Endothelial cell of umbilical vein (primary cell): ENCODE results near the gene TMEM266.

Experiments
- EZH2 ChIP-seq: IDR thresholded peaks from 2 replicates; pipeline ENCODE4 v1.6.1; 2012; ENCODE audit warnings: borderline replicate concordance, low read depth, mild to moderate bottlenecking, moderate library complexity, low read length, inconsistent platforms; ENCODE audit not compliant: severe bottlenecking
- FOS ChIP-seq: IDR thresholded peaks from 2 replicates; pipeline ENCODE4 v1.6.1; 2011; ENCODE audit warnings: mild to moderate bottlenecking, low read length, moderate library complexity, borderline replicate concordance; ENCODE audit not compliant: insufficient read depth
- GATA2 ChIP-seq: IDR thresholded peaks from 2 replicates; pipeline ENCODE4 v1.7.0; 2011; ENCODE audit warnings: low read depth, mild to moderate bottlenecking, moderate library complexity, mixed read lengths, low read length; ENCODE audit not compliant: insufficient read length, insufficient read depth
- JUN ChIP-seq: IDR thresholded peaks from 2 replicates; pipeline ENCODE4 v1.6.1; 2011; ENCODE audit warnings: borderline replicate concordance, low read depth; ENCODE audit not compliant: insufficient read length, insufficient read depth
- MYC ChIP-seq: IDR thresholded peaks from one replicate; pipeline ENCODE4 v1.6.1; 2011; ENCODE audit warnings: mild to moderate bottlenecking, low read depth, low read length
- POLR2A ChIP-seq: IDR thresholded peaks from 2 replicates; pipeline ENCODE4 v1.6.1; 2012; ENCODE audit warnings: low read depth, mild to moderate bottlenecking, control low read depth, low read length
- POLR2AphosphoS5 ChIP-seq: IDR thresholded peaks from 2 replicates; pipeline ENCODE4 v1.6.1; 2012; ENCODE audit warnings: low read depth, mild to moderate bottlenecking, control low read depth, low read length, moderate library complexity; ENCODE audit not compliant: insufficient read depth
- TF ChIP-seq, protein P1 (sequence below), 2 donors: IDR thresholded peaks; 1 replicate in 1 of 2; 2 replicates in 1 of 2; pipeline ENCODE4 v1.5.1; 2011; ENCODE audit warnings: low read length in 2 of 2, mild to moderate bottlenecking in 2 of 2, moderate library complexity in 2 of 2, control low read depth in 1 of 2, inconsistent platforms in 1 of 2, low read depth in 1 of 2; ENCODE audit not compliant: insufficient read depth in 1 of 2; ENCODE audit errors: extremely low read depth in 1 of 2
- TF ChIP-seq, protein P2 (sequence below): IDR thresholded peaks from 2 replicates; pipeline ENCODE4 v1.6.1; 2011; ENCODE audit not compliant: insufficient read depth, insufficient read length

DNA sequence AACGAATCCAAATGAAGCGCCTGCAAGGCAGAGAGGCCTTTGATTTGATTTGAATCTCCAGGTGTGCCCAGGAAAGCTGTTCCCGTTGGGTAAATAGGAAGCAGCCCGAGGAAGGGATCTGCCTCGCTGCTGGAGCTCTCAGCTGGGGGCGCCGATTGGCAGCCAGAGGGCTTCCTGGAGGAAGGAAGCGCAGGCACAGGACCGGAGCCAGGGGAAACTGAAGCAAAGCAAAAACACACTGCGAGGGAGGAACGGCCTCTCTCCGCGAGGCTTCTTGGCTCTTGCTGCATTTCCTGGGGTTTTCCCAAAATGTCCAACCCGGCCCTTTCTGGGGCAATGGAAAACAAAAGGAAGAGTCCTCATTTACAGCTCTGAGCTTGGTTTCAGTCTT lies 80.3 kb downstream of the TMEM266 start:
- TF ChIP-seq, protein P1, sequence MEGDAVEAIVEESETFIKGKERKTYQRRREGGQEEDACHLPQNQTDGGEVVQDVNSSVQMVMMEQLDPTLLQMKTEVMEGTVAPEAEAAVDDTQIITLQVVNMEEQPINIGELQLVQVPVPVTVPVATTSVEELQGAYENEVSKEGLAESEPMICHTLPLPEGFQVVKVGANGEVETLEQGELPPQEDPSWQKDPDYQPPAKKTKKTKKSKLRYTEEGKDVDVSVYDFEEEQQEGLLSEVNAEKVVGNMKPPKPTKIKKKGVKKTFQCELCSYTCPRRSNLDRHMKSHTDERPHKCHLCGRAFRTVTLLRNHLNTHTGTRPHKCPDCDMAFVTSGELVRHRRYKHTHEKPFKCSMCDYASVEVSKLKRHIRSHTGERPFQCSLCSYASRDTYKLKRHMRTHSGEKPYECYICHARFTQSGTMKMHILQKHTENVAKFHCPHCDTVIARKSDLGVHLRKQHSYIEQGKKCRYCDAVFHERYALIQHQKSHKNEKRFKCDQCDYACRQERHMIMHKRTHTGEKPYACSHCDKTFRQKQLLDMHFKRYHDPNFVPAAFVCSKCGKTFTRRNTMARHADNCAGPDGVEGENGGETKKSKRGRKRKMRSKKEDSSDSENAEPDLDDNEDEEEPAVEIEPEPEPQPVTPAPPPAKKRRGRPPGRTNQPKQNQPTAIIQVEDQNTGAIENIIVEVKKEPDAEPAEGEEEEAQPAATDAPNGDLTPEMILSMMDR (IDR thresholded peaks at IDR 0.05; ENCODE audit: extremely low read depth in 1 of 2, insufficient read depth in 1 of 2, low read depth in 1 of 2, low read length in 2 of 2): no peak
- no peak for TF ChIP-seq POLR2A
- TF ChIP-seq JUN: no peak
- no peak for TF ChIP-seq FOS
- no peak for TF ChIP-seq POLR2AphosphoS5
- TF ChIP-seq EZH2: no peak
- TF ChIP-seq MYC: no peak
- TF ChIP-seq, protein P2, sequence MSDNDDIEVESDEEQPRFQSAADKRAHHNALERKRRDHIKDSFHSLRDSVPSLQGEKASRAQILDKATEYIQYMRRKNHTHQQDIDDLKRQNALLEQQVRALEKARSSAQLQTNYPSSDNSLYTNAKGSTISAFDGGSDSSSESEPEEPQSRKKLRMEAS: no peak
- TF ChIP-seq GATA2: no peak
